ENCODE measurements around the gene SMIM3. TPM values are rescaled to one million over a fixed set of nuclear protein-coding genes. Genes with fewer than 3 reads are reported as not detected.
A peak's percentile ranks its signal among the peaks of the same experiment; 100 is the strongest.
"Not testable (repeated sequence)": the region's sequence is repeated elsewhere in the genome, so short reads cannot be mapped to it uniquely, and the experiment has no call there.

The SMIM3 gene
- total RNA-seq, 1 donor from 2014 or later = 19.8 TPM

- ATAC-seq = no peak
- intact Hi-C loops (cut with DNase I) = no loop called here
- DNase-seq (ENCODE audit: missing footprints) = no peak
Measured at GRCh38 chr5:150787656-150788055, 9.1 kb downstream of the SMIM3 start.

- DNase-seq (ENCODE audit: missing footprints) (no peak), ATAC-seq (no peak)
- intact Hi-C loops (cut with DNase I) = no loop called here
Measured at GRCh38 chr5:150788977-150789376, 10.4 kb downstream of the SMIM3 start.

- intact Hi-C loops (cut with DNase I) = no loop called here
- DNase-seq (ENCODE audit: missing footprints) (no peak), ATAC-seq (peak; percentile 40)
Measured at GRCh38 chr5:150789450-150789849, 10.9 kb downstream of the SMIM3 start.

- intact Hi-C loops (cut with DNase I) = no loop called here
- peak; percentile 64 for ATAC-seq
- DNase-seq (ENCODE audit: missing footprints) = no peak
Measured at GRCh38 chr5:150789943-150790611, 11.5 kb downstream of the SMIM3 start.

- DNase-seq (ENCODE audit: missing footprints) (no peak), ATAC-seq (no peak)
- intact Hi-C loops (cut with DNase I) = no loop called here
Measured at GRCh38 chr5:150791536-150791935, 13.0 kb downstream of the SMIM3 start.

- DNase-seq (ENCODE audit: missing footprints); ATAC-seq; intact Hi-C loops (cut with DNase I): not testable (repeated sequence)
Measured at GRCh38 chr5:150793423-150793888, 14.9 kb downstream of the SMIM3 start.

GRCh38 chr5:150794927-150795326 is 16.4 kb downstream of the SMIM3 start:
- no peak for ATAC-seq
- intact Hi-C loops (cut with DNase I) = no loop called here
- DNase-seq (ENCODE audit: missing footprints) = no peak

GRCh38 chr5:150797384-150797783 is 18.8 kb downstream of the SMIM3 start:
- intact Hi-C loops (cut with DNase I) = no loop called here
- DNase-seq (ENCODE audit: missing footprints) = no peak

GRCh38 chr5:150801117-150801927 is 22.8 kb downstream of the SMIM3 start:
- ATAC-seq (peak; percentile 80), DNase-seq (ENCODE audit: missing footprints) (no peak)
- intact Hi-C loops (cut with DNase I) = loop anchor here (5.0 kb wide), 2 partner anchors 46 to 366 kb away; partner anchors contain the start of gene IRGM

More at GRCh38 chr5:150797384-150797783, 18.8 kb downstream of the SMIM3 start:
- ATAC-seq = no peak

- DNase-seq (ENCODE audit: missing footprints) = no peak
- no peak for ATAC-seq
- intact Hi-C loops (cut with DNase I) = loop anchor here (5.0 kb wide), 2 partner anchors 43 to 363 kb away; partner anchors contain the start of gene IRGM
Measured at GRCh38 chr5:150804388-150804787, 25.8 kb downstream of the SMIM3 start.

GRCh38 chr5:150809363-150809762 is 30.8 kb downstream of the SMIM3 start:
- no peak for DNase-seq (ENCODE audit: missing footprints)
- intact Hi-C loops (cut with DNase I) = no loop called here
- no peak for ATAC-seq

GRCh38 chr5:150815010-150815409 is 36.5 kb downstream of the SMIM3 start:
- DNase-seq (ENCODE audit: missing footprints) (no peak), ATAC-seq (no peak)
- intact Hi-C loops (cut with DNase I) = no loop called here

- ATAC-seq = no peak
- no peak for DNase-seq (ENCODE audit: missing footprints)
- intact Hi-C loops (cut with DNase I) = no loop called here
Measured at GRCh38 chr5:150816946-150817345, 38.4 kb downstream of the SMIM3 start.

- ATAC-seq (no peak), DNase-seq (ENCODE audit: missing footprints) (no peak)
- intact Hi-C loops (cut with DNase I) = no loop called here
Measured at GRCh38 chr5:150829744-150830143, 51.2 kb downstream of the SMIM3 start.

GRCh38 chr5:150831821-150832220 is 53.3 kb downstream of the SMIM3 start:
- ATAC-seq; DNase-seq (ENCODE audit: missing footprints); intact Hi-C loops (cut with DNase I): not testable (repeated sequence)

GRCh38 chr5:150836064-150836463 is 57.5 kb downstream of the SMIM3 start:
- no peak for DNase-seq (ENCODE audit: missing footprints)
- intact Hi-C loops (cut with DNase I) = no loop called here
- no peak for ATAC-seq

GRCh38 chr5:150836703-150837102 is 58.1 kb downstream of the SMIM3 start:
- DNase-seq (ENCODE audit: missing footprints) (no peak), ATAC-seq (no peak)
- intact Hi-C loops (cut with DNase I) = no loop called here

GRCh38 chr5:150845185-150845859 is 66.8 kb downstream of the SMIM3 start:
- not testable (repeated sequence) for ATAC-seq; DNase-seq (ENCODE audit: missing footprints)
- intact Hi-C loops (cut with DNase I) = loop anchor here (5.0 kb wide), 3 partner anchors 43 to 388 kb away; partner anchors contain the start of gene RBM22

GRCh38 chr5:150846308-150846653 is 67.7 kb downstream of the SMIM3 start, which contains the start of gene IRGM:
Gene IRGM (plus strand): TSS chr5:150846521. CDS start chr5:150848124, 1,603 bp downstream.
- intact Hi-C loops (cut with DNase I) = loop anchor here (2.0 to 5.0 kb wide), 4 partner anchors 44 to 389 kb away; partner anchors contain the start of gene RBM22
- ATAC-seq = not testable (repeated sequence)

More at GRCh38 chr5:150846308-150846653, 67.7 kb downstream of the SMIM3 start, which contains the start of gene IRGM:
- not testable (repeated sequence) for DNase-seq (ENCODE audit: missing footprints)

All from Right ventricle myocardium inferior (tissue), 1 donor.